Measurements from ENCODE around the gene PTPRD. TPM values are rescaled to one million over a fixed set of nuclear protein-coding genes. Genes with fewer than 3 reads are reported as not detected.

Gene PTPRD
- total RNA-seq, 2 donors from 2014 or later = 97.4 to 101 TPM

GRCh38 chr9:10248890-10249289 is 363.9 kb downstream of the PTPRD start:
- Mint-ChIP-seq H3K9me3 (peaks cover 16% of the 10 kb centered on the region), H3K4me1 (peaks cover 8% of the 10 kb centered on the region), H3K27ac (no peak overlapping the region), H3K36me3 (ENCODE audit: low read depth) (peaks cover 3% of the 10 kb centered on the region), H3K4me3 (no peak overlapping the region), H3K27me3 (ENCODE audit: insufficient read depth) (no peaks in the 10 kb centered on the region)
- H3K27ac ChIP-seq (ENCODE audit: low read depth, low read length) = no peak overlapping the region
- TF ChIP-seq CTCF (conservative IDR thresholded peaks at IDR 0.05) = no peak
- H3K4me1 ChIP-seq (ENCODE audit: control insufficient read depth, insufficient read depth, low read length) = no peaks in the 10 kb centered on the region
- DNase-seq = no peak
- H3K9me3 ChIP-seq (ENCODE audit: control insufficient read depth, low read length) = peaks cover 15% of the 10 kb centered on the region
- WGBS, 2 experiments (ENCODE audit: insufficient coverage in 1 of 2, insufficient read length in 1 of 2) = 100% methylated on average over 1 of the region's 1 CpG; no CpG with 5 or more reads in 1 of the 2 experiments
- H3K27me3 ChIP-seq (ENCODE audit: control insufficient read depth, insufficient read depth, low read length, poor library complexity, severe bottlenecking) = no peaks in the 10 kb centered on the region
- H3K9ac ChIP-seq (ENCODE audit: extremely low read depth, low read length, poor library complexity, severe bottlenecking) = no peak overlapping the region
- peak overlapping the region; percentile 39 for H3K4me3 ChIP-seq (ENCODE audit: low read length)
- no peaks in the 10 kb centered on the region for H3K36me3 ChIP-seq (ENCODE audit: control insufficient read depth, insufficient read depth, low read length)

GRCh38 chr9:10242255-10242654 is 370.5 kb downstream of the PTPRD start:
- Histone ChIP-seq H3K36me3 (ENCODE audit: control insufficient read depth, insufficient read depth, low read length) (no peaks in the 10 kb centered on the region), H3K4me3 (ENCODE audit: low read length) (no peak overlapping the region), H3K27me3 (ENCODE audit: control insufficient read depth, insufficient read depth, low read length, poor library complexity, severe bottlenecking) (no peaks in the 10 kb centered on the region), H3K9me3 (ENCODE audit: control insufficient read depth, low read length) (peaks cover 5% of the 10 kb centered on the region), H3K4me1 (ENCODE audit: control insufficient read depth, insufficient read depth, low read length) (no peaks in the 10 kb centered on the region), H3K27ac (ENCODE audit: low read depth, low read length) (no peak overlapping the region), H3K9ac (ENCODE audit: extremely low read depth, low read length, poor library complexity, severe bottlenecking) (no peak overlapping the region)
- Mint-ChIP-seq H3K9me3 (peaks cover 3% of the 10 kb centered on the region), H3K36me3 (ENCODE audit: low read depth) (no peaks in the 10 kb centered on the region), H3K27me3 (ENCODE audit: insufficient read depth) (no peaks in the 10 kb centered on the region), H3K27ac (no peak overlapping the region), H3K4me1 (peaks cover 2% of the 10 kb centered on the region), H3K4me3 (no peak overlapping the region)
- no peak for TF ChIP-seq CTCF (conservative IDR thresholded peaks at IDR 0.05)
- no peak for DNase-seq
- whole genome bisulfite sequencing, 2 experiments (ENCODE audit: insufficient coverage in 1 of 2, insufficient read length in 1 of 2) = 71 to 90% methylated on average over 1 to 2 of the region's 2 CpGs

- peaks cover 1% of the 10 kb centered on the region for H3K4me1 Mint-ChIP-seq
- no peaks in the 10 kb centered on the region for H3K27me3 Mint-ChIP-seq (ENCODE audit: insufficient read depth)
- TF ChIP-seq CTCF (conservative IDR thresholded peaks at IDR 0.05) = no peak
- no peak overlapping the region for H3K4me3 Mint-ChIP-seq
- H3K36me3 ChIP-seq (ENCODE audit: control insufficient read depth, insufficient read depth, low read length) = no peaks in the 10 kb centered on the region
- DNase-seq = no peak
- no peaks in the 10 kb centered on the region for H3K27me3 ChIP-seq (ENCODE audit: control insufficient read depth, insufficient read depth, low read length, poor library complexity, severe bottlenecking)
- H3K4me1 ChIP-seq (ENCODE audit: control insufficient read depth, insufficient read depth, low read length) = no peaks in the 10 kb centered on the region
- no peak overlapping the region for H3K4me3 ChIP-seq (ENCODE audit: low read length)
- WGBS, 2 experiments (ENCODE audit: insufficient coverage in 1 of 2, insufficient read length in 1 of 2) = 83 to 92% methylated on average over 1 of the region's 1 CpG
- H3K36me3 Mint-ChIP-seq (ENCODE audit: low read depth) = no peaks in the 10 kb centered on the region
- H3K9ac ChIP-seq (ENCODE audit: extremely low read depth, low read length, poor library complexity, severe bottlenecking) = no peak overlapping the region
- no peaks in the 10 kb centered on the region for H3K9me3 Mint-ChIP-seq
- H3K9me3 ChIP-seq (ENCODE audit: control insufficient read depth, low read length) = peaks cover 5% of the 10 kb centered on the region
- no peak overlapping the region for H3K27ac ChIP-seq (ENCODE audit: low read depth, low read length)
- peak overlapping the region; percentile 20 for H3K27ac Mint-ChIP-seq
These were observed 374.7 kb downstream of the PTPRD start for GRCh38 chr9:10238087-10238486.

Measured in endodermal cell (in vitro differentiated cells).